ENCODE data around the gene ADAMTSL4.

Gene ADAMTSL4

GRCh38 chr1:150559656-150560010 lies 10.4 kb downstream of the ADAMTSL4 start:
- no peak for TF ChIP-seq CTCF (IDR thresholded peaks at IDR 0.05; ENCODE audit: low read length, missing control alignments)

GRCh38 chr1:150560011-150560438 lies 10.8 kb downstream of the ADAMTSL4 start:
- TF ChIP-seq CTCF (IDR thresholded peaks at IDR 0.05; ENCODE audit: low read length, missing control alignments), result peak; percentile 87
- no peak overlapping the region for H3K4me3 ChIP-seq (replicated peaks; ENCODE audit: low read depth, low read length)
- DNase-seq (ENCODE audit: low read depth), result peak; percentile 68

More at GRCh38 chr1:150559656-150560010, 10.4 kb downstream of the ADAMTSL4 start:
- no peak overlapping the region for H3K4me3 ChIP-seq (replicated peaks; ENCODE audit: low read depth, low read length)
- DNase-seq (ENCODE audit: low read depth), result no peak

- peak; percentile 81 for TF ChIP-seq CTCF (IDR thresholded peaks at IDR 0.05; ENCODE audit: low read length, missing control alignments)
- no peak for DNase-seq (ENCODE audit: low read depth)
- peak overlapping the region; percentile 63 for H3K4me3 ChIP-seq (replicated peaks; ENCODE audit: low read depth, low read length)
Observed at GRCh38 chr1:150560576-150561253, 11.5 kb downstream of the ADAMTSL4 start.

- DNase-seq (ENCODE audit: low read depth), result peak; percentile 99
- peak; percentile 20 for TF ChIP-seq CTCF (IDR thresholded peaks at IDR 0.05; ENCODE audit: low read length, missing control alignments)
- peak overlapping the region; percentile 63 for H3K4me3 ChIP-seq (replicated peaks; ENCODE audit: low read depth, low read length)
Observed at GRCh38 chr1:150561254-150561973, 12.2 kb downstream of the ADAMTSL4 start.

- peak overlapping the region; percentile 63 for H3K4me3 ChIP-seq (replicated peaks; ENCODE audit: low read depth, low read length)
- DNase-seq (ENCODE audit: low read depth), result peak; percentile 97
- no peak for TF ChIP-seq CTCF (IDR thresholded peaks at IDR 0.05; ENCODE audit: low read length, missing control alignments)
Observed at GRCh38 chr1:150561974-150562445, 12.8 kb downstream of the ADAMTSL4 start.

- peak overlapping the region; percentile 63 for H3K4me3 ChIP-seq (replicated peaks; ENCODE audit: low read depth, low read length)
- no peak for DNase-seq (ENCODE audit: low read depth)
- no peak for TF ChIP-seq CTCF (IDR thresholded peaks at IDR 0.05; ENCODE audit: low read length, missing control alignments)
Observed at GRCh38 chr1:150562446-150563339, 13.5 kb downstream of the ADAMTSL4 start.

Data from fibroblast of pulmonary artery (primary cell).